RWPE1 (cell line): Measurements from ENCODE around the gene CWC15.

Experiments
- CTCF ChIA-PET: fragments of 350-600 bp; sonication (Branson Sonifier 250); formaldehyde crosslinking; extraction: SDS; loops from one replicate; lab custom pipeline; 2021; lab: Yijun Ruan, JAX
- POLR2A ChIA-PET: fragments of 400-600 bp; formaldehyde crosslinking; extraction: SDS; loops from one replicate; lab custom pipeline; 2020; ENCODE audit warnings: antibody characterized with exemption; ENCODE audit not compliant: low non-redundant PET; lab: Yijun Ruan, JAX
- DNase-seq: peaks from one replicate; pipeline ENCODE4 v3.0.0; 2012; ENCODE audit warnings: low spot score
- H3K27ac ChIP-seq: fragments of 450-650 bp; 2 replicates; pipeline ENCODE4 v1.5.1; 2017
- TF ChIP-seq, protein P1 (sequence below): fragments of 450-650 bp; conservative IDR thresholded peaks from 2 replicates; pipeline ENCODE4 v1.5.1; 2017; ENCODE audit warnings: low read depth, mild to moderate bottlenecking

CWC15 gene

GRCh38 chr11:94974178-94974577, 822 bp upstream of the CWC15 start:
- ChIA-PET POLR2A (no interaction called here), CTCF (no interaction called here)
- DNase-seq = no peak
- H3K27ac ChIP-seq = no peak overlapping the region
- TF ChIP-seq, protein P1, sequence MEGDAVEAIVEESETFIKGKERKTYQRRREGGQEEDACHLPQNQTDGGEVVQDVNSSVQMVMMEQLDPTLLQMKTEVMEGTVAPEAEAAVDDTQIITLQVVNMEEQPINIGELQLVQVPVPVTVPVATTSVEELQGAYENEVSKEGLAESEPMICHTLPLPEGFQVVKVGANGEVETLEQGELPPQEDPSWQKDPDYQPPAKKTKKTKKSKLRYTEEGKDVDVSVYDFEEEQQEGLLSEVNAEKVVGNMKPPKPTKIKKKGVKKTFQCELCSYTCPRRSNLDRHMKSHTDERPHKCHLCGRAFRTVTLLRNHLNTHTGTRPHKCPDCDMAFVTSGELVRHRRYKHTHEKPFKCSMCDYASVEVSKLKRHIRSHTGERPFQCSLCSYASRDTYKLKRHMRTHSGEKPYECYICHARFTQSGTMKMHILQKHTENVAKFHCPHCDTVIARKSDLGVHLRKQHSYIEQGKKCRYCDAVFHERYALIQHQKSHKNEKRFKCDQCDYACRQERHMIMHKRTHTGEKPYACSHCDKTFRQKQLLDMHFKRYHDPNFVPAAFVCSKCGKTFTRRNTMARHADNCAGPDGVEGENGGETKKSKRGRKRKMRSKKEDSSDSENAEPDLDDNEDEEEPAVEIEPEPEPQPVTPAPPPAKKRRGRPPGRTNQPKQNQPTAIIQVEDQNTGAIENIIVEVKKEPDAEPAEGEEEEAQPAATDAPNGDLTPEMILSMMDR = no peak

DNA sequence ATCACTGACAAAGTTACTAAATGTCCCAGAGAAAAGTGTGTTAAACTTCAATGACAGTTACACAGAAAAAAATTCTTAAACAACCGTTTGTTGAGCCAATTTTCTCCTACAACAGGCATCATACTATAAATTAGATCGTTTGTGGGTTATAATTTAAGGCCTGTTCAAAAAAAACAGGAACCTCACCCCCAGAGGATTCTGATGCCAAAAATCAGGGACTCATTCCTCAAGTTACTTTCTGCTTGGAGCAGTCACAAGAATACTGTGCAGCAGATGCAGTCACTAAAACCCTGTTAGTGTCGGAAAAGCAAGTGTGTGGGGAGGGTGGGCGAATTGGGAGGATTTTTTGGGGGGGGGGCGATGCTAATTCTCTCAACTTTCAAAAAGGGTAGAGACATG, 657 bp downstream of the CWC15 start:
- DNase-seq = no peak
- H3K27ac ChIP-seq = peak overlapping the region; percentile 75
- TF ChIP-seq, protein P1 = no peak
- CTCF ChIA-PET = interaction anchor here (0.6 to 0.9 kb wide), 2 partner anchors 95 to 349 kb away, joined by 3 read pairs; no protein-coding TSS in a partner anchor
- POLR2A ChIA-PET = interaction anchor here (0.6 to 1.4 kb wide), 3 partner anchors 14 to 266 kb away, joined by 3 to 6 read pairs (median 4); partner anchors contain the start of gene SRSF8

GRCh38 chr11:94968334-94968958, 4.9 kb downstream of the CWC15 start:
- CTCF ChIA-PET = interaction anchor here (0.7 to 2.2 kb wide), 4 partner anchors 226 to 1253 kb away, joined by 3 to 13 read pairs (median 3); no protein-coding TSS in a partner anchor
- TF ChIP-seq, protein P1 = peak; percentile 68
- peak; percentile 26 for DNase-seq
- POLR2A ChIA-PET = no interaction called here
- H3K27ac ChIP-seq = no peak overlapping the region

GRCh38 chr11:94964934-94965333, 8.4 kb downstream of the CWC15 start:
- TF ChIP-seq, protein P1 = no peak
- H3K27ac ChIP-seq = no peak overlapping the region
- DNase-seq = no peak
- CTCF ChIA-PET = interaction anchor here (0.6 kb wide), 1 partner anchor 418 kb away, joined by 3 read pairs; no protein-coding TSS in a partner anchor
- POLR2A ChIA-PET = no interaction called here

DNA sequence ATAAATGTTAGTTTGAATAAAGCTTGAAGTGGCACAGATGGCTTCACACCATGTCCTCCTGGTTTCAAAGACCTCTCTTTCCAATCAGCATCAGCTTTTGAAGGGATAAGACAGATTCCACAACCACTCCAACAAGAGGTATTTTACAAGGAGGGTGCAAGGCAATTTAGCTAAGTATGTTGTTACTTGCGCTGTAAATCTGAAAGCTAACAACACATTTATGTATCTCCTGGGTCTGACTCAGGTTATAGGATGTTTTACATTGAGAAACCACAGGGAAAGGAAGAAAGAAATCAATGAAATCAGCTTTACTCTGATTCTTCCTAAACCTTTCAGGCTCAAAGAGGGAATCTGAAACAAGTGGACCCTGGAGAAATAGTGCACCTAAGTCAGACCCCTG, 12.1 kb downstream of the CWC15 start:
- DNase-seq = no peak
- ChIA-PET POLR2A (interaction anchor here (0.6 kb wide), 1 partner anchor 220 kb away, joined by 3 read pairs; no protein-coding TSS in a partner anchor), CTCF (interaction anchor here (0.9 kb wide), 1 partner anchor 337 kb away, joined by 4 read pairs; no protein-coding TSS in a partner anchor)
- TF ChIP-seq, protein P1 = no peak
- H3K27ac ChIP-seq = no peak overlapping the region

- TF ChIP-seq, protein P1 = no peak
- H3K27ac ChIP-seq = no peak overlapping the region
- CTCF ChIA-PET = interaction anchor here (0.6 to 1.3 kb wide), 2 partner anchors 212 to 337 kb away, joined by 3 to 5 read pairs; no protein-coding TSS in a partner anchor
- POLR2A ChIA-PET = interaction anchor here (0.6 kb wide), 1 partner anchor 219 kb away, joined by 3 read pairs; no protein-coding TSS in a partner anchor
- no peak for DNase-seq
Observed at GRCh38 chr11:94960488-94960887, 12.9 kb downstream of the CWC15 start.
